ENCODE results near the gene ZNF26.

DNA sequence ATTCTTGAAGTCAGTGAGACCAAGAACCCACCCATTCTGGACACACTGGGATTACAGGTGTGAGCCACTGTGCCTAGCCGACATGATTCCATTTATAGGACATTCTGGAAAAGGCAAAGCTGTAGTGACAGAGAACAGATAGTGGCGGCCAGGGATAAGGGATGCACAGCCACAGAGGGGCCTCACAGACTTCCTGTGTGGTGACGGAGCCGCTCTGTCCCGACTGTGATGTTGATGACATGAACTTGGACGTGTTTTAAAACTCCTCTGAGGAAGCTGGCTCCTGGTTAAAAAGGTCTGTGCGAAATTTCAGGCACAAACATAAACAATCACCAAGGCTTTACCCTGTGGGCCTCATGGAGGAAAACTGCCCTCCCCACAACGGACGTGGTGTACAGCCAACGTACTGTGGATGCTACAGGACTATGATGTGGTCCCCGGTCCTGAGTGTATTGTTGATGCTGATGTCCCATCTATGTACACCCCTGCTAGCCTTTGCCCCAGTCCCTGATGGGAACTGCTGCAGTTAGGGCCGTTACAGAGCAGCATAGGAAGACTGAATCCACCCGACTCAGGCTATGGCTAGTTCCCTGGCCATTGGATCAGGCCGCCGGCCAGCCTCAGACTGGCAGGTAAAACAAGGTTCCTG lies 46.0 kb upstream of the ZNF26 start:
- TF ChIP-seq, protein P1, sequence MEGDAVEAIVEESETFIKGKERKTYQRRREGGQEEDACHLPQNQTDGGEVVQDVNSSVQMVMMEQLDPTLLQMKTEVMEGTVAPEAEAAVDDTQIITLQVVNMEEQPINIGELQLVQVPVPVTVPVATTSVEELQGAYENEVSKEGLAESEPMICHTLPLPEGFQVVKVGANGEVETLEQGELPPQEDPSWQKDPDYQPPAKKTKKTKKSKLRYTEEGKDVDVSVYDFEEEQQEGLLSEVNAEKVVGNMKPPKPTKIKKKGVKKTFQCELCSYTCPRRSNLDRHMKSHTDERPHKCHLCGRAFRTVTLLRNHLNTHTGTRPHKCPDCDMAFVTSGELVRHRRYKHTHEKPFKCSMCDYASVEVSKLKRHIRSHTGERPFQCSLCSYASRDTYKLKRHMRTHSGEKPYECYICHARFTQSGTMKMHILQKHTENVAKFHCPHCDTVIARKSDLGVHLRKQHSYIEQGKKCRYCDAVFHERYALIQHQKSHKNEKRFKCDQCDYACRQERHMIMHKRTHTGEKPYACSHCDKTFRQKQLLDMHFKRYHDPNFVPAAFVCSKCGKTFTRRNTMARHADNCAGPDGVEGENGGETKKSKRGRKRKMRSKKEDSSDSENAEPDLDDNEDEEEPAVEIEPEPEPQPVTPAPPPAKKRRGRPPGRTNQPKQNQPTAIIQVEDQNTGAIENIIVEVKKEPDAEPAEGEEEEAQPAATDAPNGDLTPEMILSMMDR (IDR thresholded peaks at IDR 0.05; ENCODE audit: low read depth, low read length, poor library complexity, severe bottlenecking), result no peak
- TF ChIP-seq EZH2phosphoT487 (IDR thresholded peaks at IDR 0.05; ENCODE audit: borderline replicate concordance, low read length), result no peak
